Stimulated activated naive CD8-positive, alpha-beta T cell treated with anti-CD3 and anti-CD28 coated beads, Interleukin-15, Interleukin-2, amounts not matched to agents 100 ng/mL and 50 ng/mL, for 24 hours (primary cell): ENCODE results near the gene NEU4.
"Not testable (repeated sequence)": the region's sequence is repeated elsewhere in the genome, so short reads cannot be mapped to it uniquely, and the experiment has no call there.

Experiments
- H3K27ac Mint-ChIP-seq: one replicate; pipeline ENCODE4 v1.8.0; 2021; ENCODE audit warnings: mild to moderate bottlenecking, mixed read lengths
- H3K27me3 Mint-ChIP-seq: one replicate; pipeline ENCODE4 v1.8.0; 2021; ENCODE audit warnings: mixed read lengths
- H3K36me3 Mint-ChIP-seq: one replicate; pipeline ENCODE4 v1.8.0; 2021; ENCODE audit warnings: low read depth, mixed read lengths
- H3K4me1 Mint-ChIP-seq: one replicate; pipeline ENCODE4 v1.8.0; 2021; ENCODE audit warnings: low read depth, mixed read lengths
- H3K4me3 Mint-ChIP-seq: one replicate; pipeline ENCODE4 v1.8.0; 2021; ENCODE audit warnings: mild to moderate bottlenecking, mixed read lengths
- H3K9me3 Mint-ChIP-seq: one replicate; pipeline ENCODE4 v1.8.0; 2021; ENCODE audit warnings: mixed read lengths

The NEU4 gene

DNA sequence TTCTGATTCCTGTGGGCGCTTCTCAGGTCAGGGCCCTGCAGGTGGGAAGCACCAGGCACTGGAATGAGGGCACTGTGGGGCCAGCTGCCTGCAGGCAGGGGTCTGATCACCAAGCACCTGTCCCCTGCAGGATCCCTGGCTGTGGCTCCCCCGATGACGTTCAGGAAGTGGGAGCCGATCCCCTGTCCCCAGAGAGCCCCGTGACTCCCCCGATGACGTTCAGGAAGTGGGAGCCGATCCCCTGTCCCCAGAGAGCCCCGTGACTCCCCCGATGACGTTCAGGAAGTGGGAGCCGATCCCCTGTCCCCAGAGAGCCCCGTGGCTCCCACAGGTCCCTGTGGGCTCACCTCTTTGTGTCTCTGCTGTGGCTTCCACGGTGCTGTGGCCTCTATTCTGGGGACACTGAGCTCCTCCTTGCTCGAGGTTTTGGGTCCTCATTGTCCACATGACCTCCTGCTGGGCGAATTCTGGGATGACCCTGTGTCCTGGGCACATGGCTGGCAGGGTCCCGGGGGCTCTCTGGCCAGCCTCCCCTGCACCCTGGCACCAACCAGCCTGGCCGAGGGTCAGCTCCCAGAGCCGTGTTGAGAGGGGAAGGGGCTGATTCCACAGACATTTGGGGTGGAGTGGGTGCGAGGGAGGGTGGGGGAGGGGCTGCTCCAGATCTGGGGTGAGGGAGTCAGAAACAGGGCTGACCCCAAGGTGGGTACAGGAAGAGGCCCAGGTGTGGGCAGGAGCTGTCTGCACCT lies 4.8 kb downstream of the NEU4 start:
- peaks cover 7% of the 10 kb centered on the region for H3K4me1 Mint-ChIP-seq
- H3K36me3 Mint-ChIP-seq, result no peaks in the 10 kb centered on the region
- no peaks in the 10 kb centered on the region for H3K9me3 Mint-ChIP-seq
- no peaks in the 10 kb centered on the region for H3K27me3 Mint-ChIP-seq
- H3K4me3 Mint-ChIP-seq, result no peak overlapping the region
- H3K27ac Mint-ChIP-seq, result no peak overlapping the region

DNA sequence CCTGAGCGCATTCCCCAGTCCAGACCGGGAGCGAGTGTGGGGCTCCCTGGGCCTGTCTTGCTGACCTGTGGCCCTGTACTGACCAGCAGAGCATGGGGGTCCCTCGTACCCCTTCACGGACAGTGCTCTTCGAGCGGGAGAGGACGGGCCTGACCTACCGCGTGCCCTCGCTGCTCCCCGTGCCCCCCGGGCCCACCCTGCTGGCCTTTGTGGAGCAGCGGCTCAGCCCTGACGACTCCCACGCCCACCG lies 5.3 kb downstream of the NEU4 start:
- Mint-ChIP-seq H3K4me1 (peaks cover 7% of the 10 kb centered on the region), H3K9me3 (no peaks in the 10 kb centered on the region), H3K27ac (no peak overlapping the region), H3K27me3 (no peaks in the 10 kb centered on the region), H3K36me3 (no peaks in the 10 kb centered on the region), H3K4me3 (no peak overlapping the region)

DNA sequence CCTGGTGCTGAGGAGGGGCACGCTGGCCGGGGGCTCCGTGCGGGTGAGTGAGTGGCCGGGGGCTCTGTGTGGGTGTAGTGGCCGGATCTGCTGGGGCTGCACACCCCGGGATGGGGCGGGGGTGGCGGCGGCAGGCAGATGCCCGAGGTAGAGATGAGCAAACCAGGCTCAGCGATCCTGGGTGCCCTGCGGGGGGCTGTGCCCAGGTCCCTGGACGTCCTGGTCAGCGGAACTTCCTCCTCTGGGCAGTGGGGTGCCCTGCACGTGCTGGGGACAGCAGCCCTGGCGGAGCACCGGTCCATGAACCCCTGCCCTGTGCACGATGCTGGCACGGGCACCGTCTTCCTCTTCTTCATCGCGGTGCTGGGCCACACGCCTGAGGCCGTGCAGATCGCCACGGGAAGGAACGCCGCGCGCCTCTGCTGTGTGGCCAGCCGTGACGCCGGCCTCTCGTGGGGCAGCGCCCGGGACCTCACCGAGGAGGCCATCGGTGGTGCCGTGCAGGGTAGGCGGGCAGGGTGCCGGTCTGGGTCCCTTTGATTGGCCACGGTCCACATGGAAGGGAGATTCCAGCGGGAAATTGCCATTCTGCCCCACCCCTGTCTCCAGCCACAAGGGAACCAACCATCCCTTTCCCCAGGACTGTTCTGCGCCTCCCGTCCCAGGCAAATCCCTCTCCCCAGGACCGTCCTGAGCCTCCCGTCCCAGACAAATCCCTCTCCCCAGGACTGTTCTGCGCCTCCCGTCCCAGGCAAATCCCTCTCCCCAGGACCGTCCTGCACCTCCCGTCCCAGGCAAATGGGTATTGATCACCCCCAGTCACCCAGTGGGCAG lies 5.9 kb downstream of the NEU4 start:
- no peaks in the 10 kb centered on the region for H3K9me3 Mint-ChIP-seq
- peaks cover 7% of the 10 kb centered on the region for H3K4me1 Mint-ChIP-seq
- H3K27ac Mint-ChIP-seq, result no peak overlapping the region
- H3K4me3 Mint-ChIP-seq, result no peak overlapping the region
- H3K27me3 Mint-ChIP-seq, result no peaks in the 10 kb centered on the region
- no peaks in the 10 kb centered on the region for H3K36me3 Mint-ChIP-seq

DNA sequence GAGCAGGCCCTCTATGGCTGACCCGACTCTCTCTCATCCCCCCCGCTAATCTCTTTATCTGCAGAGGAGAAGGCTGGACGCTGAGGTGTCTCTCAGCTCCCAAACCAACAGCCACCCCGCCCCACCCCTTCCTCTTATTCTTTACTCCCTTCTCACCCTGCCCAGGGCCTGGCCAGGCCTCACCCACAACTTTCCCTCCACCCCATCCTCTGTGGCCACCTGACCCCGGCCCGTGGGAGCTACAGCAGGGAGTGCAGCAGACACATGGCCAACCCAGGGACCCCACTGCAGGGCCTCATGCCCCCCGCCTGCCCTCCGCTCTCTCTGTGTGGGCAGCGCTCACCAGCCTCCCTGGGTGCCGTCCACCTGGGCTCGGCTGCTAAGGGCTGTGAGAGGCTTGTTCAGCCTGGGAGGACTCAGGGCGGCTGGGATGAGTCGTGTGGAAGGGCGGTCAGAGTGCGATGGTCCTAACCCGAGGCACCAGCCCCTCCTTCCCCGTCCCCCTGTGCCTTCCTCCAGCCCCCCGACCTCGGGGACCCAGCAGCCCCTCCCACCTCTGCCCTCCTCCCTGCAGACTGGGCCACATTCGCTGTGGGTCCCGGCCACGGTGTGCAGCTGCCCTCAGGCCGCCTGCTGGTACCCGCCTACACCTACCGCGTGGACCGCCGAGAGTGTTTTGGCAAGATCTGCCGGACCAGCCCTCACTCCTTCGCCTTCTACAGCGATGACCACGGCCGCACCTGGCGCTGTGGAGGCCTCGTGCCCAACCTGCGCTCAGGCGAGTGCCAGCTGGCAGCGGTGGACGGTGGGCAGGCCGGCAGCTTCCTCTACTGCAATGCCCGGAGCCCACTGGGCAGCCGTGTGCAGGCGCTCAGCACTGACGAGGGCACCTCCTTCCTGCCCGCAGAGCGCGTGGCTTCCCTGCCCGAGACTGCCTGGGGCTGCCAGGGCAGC lies 6.8 kb downstream of the NEU4 start:
- Mint-ChIP-seq H3K27ac (no peak overlapping the region), H3K27me3 (no peaks in the 10 kb centered on the region), H3K36me3 (no peaks in the 10 kb centered on the region), H3K9me3 (no peaks in the 10 kb centered on the region), H3K4me3 (no peak overlapping the region), H3K4me1 (peaks cover 7% of the 10 kb centered on the region)

DNA sequence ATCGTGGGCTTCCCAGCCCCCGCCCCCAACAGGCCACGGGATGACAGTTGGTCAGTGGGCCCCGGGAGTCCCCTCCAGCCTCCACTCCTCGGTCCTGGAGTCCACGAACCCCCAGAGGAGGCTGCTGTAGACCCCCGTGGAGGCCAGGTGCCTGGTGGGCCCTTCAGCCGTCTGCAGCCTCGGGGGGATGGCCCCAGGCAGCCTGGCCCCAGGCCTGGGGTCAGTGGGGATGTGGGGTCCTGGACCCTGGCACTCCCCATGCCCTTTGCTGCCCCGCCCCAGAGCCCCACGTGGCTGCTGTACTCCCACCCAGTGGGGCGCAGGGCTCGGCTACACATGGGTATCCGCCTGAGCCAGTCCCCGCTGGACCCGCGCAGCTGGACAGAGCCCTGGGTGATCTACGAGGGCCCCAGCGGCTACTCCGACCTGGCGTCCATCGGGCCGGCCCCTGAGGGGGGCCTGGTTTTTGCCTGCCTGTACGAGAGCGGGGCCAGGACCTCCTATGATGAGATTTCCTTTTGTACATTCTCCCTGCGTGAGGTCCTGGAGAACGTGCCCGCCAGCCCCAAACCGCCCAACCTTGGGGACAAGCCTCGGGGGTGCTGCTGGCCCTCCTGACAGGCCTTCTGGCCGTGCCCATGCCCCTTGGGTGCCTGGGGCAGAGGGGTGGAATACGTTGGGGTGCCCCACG lies 7.6 kb downstream of the NEU4 start:
- Mint-ChIP-seq H3K27me3 (no peaks in the 10 kb centered on the region), H3K4me1 (peaks cover 7% of the 10 kb centered on the region), H3K9me3 (no peaks in the 10 kb centered on the region), H3K27ac (no peak overlapping the region), H3K4me3 (no peak overlapping the region), H3K36me3 (no peaks in the 10 kb centered on the region)

DNA sequence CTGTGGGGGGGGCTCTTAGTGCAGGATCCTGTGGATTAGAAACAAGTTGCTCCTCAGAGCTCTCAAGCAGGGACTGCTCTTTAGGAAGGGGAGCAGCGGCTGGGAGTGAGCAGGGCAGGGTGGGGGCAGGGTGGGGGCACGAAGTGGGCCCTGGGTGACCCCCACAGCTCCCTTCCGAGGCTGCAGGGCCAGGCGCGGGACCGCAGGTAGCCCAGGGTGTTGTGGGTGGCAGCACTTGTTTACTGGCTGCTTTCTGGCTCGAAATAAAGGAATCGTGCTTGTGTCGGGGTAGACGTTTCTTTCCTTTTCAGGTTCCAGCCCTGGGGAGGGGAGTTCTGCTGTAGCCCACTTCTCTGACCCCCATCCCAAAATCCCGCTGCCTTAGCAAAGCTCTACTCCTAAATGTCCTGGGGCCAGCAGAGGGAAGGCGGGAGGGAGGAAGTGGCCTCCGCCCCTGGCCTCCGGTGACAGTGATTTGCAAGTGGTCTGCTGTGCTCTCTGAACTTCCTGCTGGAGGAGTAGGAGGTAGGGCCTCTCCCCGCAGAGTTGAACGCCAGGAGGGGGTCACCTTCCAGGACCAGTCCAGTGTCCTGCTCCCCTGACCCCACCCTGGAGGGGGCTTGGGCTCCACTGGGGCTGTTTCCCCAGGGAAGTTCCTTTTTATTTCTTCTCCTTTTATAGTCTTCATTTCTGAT lies 8.3 kb downstream of the NEU4 start:
- Mint-ChIP-seq H3K27ac (no peak overlapping the region), H3K4me3 (peak overlapping the region; percentile 13), H3K36me3 (no peaks in the 10 kb centered on the region), H3K9me3 (no peaks in the 10 kb centered on the region), H3K4me1 (peaks cover 7% of the 10 kb centered on the region), H3K27me3 (no peaks in the 10 kb centered on the region)

DNA sequence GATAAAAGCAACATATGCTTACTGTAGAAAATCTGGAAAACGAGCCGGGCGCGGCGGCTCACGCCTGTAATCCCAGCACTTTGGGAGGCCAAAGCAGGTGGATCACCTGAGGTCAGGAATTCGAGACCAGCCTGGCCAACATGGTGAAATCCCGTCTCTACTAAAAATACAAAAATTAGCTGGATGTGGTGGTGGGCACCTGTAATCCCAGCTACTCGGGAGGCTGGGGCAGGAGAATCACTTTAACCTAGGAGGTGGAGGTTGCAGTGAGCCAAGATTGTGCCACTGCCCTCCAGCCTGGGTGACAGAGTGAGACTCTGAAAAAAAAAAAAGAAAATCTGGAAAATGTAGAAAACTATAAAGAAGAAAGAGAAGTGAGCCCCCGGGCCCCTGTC lies 8.8 kb downstream of the NEU4 start:
- not testable (repeated sequence) for H3K4me1 Mint-ChIP-seq, H3K36me3 Mint-ChIP-seq, H3K27ac Mint-ChIP-seq, H3K27me3 Mint-ChIP-seq, H3K9me3 Mint-ChIP-seq
- peak overlapping the region; percentile 13 for H3K4me3 Mint-ChIP-seq

DNA sequence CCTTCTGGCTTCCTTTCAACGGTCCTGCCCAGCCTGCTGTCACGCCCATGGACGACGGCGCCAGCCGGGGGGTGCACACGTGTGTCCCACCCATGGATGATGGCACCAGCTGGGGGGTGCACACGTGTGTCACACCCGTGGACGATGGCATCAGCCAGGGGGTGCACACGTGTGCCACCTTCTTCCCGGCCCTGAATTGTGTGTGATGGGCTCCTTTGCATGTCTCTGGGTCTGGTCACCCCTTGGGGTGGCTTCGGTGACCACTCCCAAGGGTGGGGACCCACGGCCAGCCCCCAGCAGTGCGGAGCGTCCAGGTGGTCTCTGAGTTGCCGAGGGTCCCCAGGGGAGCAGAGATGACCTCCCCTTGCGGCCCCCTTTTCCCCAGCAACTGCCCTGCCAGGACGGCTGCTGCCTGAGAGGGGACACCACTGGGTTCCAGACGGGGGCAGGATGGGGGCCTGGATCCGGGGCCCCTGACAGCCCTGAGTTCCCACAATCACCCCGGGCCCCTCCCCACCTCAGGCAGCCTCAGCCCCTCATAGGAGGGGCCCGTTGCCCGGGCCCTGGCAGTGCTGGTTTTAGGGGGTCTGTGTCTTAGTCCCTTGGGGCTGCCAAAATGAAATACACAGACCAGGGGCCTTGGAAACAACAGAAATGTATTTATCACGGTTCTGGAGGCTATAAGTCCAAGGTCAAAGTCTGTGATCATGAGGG lies 9.4 kb downstream of the NEU4 start:
- Mint-ChIP-seq H3K27ac (no peak overlapping the region), H3K27me3 (peaks cover 9% of the 10 kb centered on the region), H3K9me3 (no peaks in the 10 kb centered on the region), H3K4me3 (no peak overlapping the region), H3K4me1 (peaks cover 7% of the 10 kb centered on the region), H3K36me3 (no peaks in the 10 kb centered on the region)

DNA sequence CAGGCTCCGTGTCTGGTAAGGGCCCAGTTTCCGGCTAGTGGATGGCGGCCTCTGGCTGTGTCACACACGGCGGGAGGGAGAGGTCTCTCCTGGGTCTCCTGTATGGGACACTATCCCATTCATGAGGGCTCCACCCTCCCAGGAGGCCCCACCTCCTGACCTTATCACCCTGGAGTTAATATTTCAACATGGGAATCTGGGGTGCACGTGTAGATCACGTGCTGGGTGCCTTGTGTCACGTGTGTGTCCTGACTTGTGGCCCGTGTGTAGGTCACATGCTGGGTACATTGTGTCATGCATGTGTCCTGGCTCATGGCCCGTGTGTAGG lies 9.9 kb downstream of the NEU4 start:
- no peak overlapping the region for H3K27ac Mint-ChIP-seq
- H3K9me3 Mint-ChIP-seq, result peaks cover 5% of the 10 kb centered on the region
- H3K4me3 Mint-ChIP-seq, result no peak overlapping the region
- peaks cover 13% of the 10 kb centered on the region for H3K27me3 Mint-ChIP-seq
- peaks cover 7% of the 10 kb centered on the region for H3K4me1 Mint-ChIP-seq
- H3K36me3 Mint-ChIP-seq, result no peaks in the 10 kb centered on the region

DNA sequence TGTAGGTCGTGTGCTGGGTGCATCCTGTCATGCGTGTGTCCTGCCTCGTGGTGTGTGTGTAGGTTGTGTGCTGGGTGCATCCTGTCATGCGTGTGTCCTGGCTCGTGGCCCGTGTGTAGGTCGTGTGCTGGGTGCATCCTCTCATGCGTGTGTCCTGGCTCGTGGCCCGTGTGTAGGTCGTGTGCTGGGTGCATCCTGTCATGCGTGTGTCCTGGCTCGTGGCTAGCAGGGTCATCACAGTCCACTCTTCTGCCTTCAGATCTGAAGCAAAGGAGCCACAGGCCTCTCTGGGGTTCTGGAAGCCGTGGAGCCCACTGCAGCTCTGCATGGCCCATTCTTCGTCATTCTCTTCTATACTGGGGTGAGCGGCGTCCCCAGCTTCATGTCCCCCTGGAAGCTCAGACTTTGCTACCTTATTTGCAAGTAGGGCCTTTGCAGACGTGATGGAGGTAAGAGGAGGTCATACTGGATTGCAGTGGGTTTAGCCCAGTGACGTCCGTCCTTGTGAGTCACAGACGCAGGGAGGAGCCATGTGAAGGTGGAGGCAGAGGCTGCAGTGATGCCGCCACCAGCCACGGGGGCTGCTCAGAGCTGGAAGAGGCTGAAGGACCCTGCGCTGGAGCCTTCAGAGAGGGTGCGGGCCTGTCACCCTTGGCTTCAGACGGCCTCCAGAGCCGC lies 11.1 kb downstream of the NEU4 start:
- H3K27me3 Mint-ChIP-seq, result peaks cover 18% of the 10 kb centered on the region
- not testable (repeated sequence) for H3K9me3 Mint-ChIP-seq, H3K27ac Mint-ChIP-seq, H3K36me3 Mint-ChIP-seq, H3K4me1 Mint-ChIP-seq, H3K4me3 Mint-ChIP-seq

DNA sequence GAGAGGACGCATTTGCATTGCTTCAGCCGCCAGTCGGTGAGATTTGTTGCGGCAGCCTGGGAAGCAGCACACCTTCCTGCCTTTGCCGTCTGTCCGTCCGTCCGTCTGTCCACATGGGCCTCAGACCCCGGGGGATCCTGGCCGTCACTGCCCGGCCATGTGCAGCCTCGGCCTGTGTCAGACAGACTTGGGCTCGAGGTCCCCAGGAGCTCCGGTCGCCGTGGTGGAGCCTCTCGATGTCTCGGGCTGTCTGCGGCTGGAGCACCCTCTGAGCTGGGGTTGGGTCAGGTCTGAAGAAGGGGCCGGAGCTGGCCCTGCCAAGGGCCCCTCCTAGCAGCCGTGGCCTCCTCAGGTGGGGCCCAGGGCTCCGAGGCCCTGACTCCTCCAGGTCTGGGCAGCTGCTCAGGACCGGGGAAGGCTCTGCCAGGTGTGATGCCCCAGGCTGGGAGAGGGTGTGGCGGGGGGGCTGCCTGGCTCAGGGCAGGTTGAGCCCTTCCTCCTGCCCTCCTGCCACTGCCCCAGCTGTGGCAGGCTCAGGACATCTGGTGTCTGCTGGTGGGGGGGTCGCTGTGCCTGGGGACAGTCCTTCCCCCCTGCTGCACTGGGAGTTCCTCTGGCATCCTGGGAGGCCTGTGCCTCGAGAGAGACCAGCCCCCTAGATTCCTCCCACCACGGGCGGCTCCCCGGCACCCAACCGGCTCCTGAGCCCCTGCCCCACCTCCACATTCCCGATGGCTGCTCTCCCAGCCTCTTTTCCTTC lies 11.8 kb downstream of the NEU4 start:
- no peak overlapping the region for H3K4me3 Mint-ChIP-seq
- no peak overlapping the region for H3K27ac Mint-ChIP-seq
- peaks cover 22% of the 10 kb centered on the region for H3K27me3 Mint-ChIP-seq
- H3K36me3 Mint-ChIP-seq, result no peaks in the 10 kb centered on the region
- peaks cover 8% of the 10 kb centered on the region for H3K9me3 Mint-ChIP-seq
- H3K4me1 Mint-ChIP-seq, result peaks cover 7% of the 10 kb centered on the region

DNA sequence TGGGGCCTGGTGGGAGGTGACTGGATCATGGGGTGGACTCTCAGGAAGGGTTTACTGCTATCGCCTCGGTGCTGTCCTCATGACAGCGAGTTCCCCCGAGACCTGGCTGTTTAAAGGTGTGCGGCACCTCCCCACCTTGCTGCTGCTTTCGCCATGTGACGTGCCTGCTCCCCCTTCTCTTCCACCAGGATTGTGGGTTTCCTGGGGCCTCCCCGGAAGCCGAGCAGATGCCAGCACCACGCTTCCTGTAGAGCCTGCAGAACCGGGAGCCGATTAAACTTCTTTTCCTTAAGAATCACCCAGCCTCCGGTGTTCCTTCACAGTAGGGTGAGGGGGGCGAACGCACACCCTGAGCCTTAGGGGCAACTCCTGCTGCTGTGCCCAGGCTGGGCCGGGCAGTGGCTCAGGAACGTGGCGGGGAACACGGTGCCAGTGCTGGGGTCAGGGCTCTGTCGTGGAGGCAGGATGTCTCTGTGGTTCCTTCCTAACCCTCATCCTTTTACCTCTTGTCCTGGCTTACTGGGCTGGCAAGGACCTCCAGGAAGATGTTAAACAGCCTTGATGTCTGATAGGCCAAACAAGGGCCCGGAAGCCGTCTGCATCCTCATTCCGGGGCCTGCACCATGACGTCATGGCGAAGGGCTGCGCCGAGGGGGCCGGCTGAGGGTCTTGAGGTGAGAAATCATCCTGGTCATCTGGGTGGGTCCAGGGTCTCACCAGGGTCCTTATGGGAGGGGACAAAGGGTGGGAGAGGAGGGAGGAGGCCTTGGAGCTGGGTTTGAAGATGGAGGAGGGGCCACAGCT lies 12.7 kb downstream of the NEU4 start:
- Mint-ChIP-seq H3K4me1 (peaks cover 7% of the 10 kb centered on the region), H3K4me3 (no peak overlapping the region), H3K27me3 (peaks cover 29% of the 10 kb centered on the region)

More for the DNA sequence above, 12.7 kb downstream of the NEU4 start:
- Mint-ChIP-seq H3K27ac (no peak overlapping the region), H3K9me3 (peaks cover 10% of the 10 kb centered on the region), H3K36me3 (no peaks in the 10 kb centered on the region)
